ENCODE measurements around the gene TUB.

Gene TUB

DNA sequence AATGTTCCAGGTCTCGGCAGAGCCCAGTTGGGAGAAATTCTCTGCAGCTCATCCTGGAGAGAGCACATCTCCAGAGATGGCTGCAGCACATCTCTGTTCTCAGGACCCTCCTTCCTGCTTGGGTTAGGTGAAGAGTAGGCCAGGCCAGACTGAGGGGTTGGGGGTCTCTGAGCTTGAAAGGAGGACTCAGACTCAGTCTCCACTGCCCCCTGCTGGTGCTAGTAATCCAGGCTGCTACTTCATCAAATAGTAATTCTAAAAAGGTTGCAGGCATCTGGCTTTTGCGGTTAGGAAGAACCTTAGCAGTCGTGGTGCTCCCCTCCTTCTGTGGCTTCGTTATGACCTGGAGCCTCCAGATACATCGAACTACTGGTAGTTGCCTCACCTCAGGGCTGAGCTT, 9.7 kb downstream of the TUB start:
- no peak overlapping the region for H3K9ac ChIP-seq (ENCODE audit: low read depth in 1 of 2, low read length in 2 of 2)
- no peaks in the 10 kb centered on the region for H3K27me3 ChIP-seq (ENCODE audit: control insufficient read depth in 2 of 2, insufficient read depth in 2 of 2, low read length in 2 of 2)
- no peaks in the 10 kb centered on the region for H3K36me3 ChIP-seq (ENCODE audit: control insufficient read depth in 2 of 2, insufficient read depth in 2 of 2, low read length in 2 of 2)
- H3K9me3 ChIP-seq (ENCODE audit: control insufficient read depth in 2 of 2, low read length in 2 of 2), result no peaks in the 10 kb centered on the region
- peaks cover 0 to 16% of the 10 kb centered on the region in 2 donors for H3K4me1 ChIP-seq (ENCODE audit: control insufficient read depth in 2 of 2, insufficient read depth in 2 of 2, low read length in 2 of 2)
- H3K27ac ChIP-seq (ENCODE audit: low read depth in 2 of 2, low read length in 2 of 2), result no peak overlapping the region
- no peak overlapping the region for H3K4me3 ChIP-seq (ENCODE audit: low read length in 2 of 2)

DNA sequence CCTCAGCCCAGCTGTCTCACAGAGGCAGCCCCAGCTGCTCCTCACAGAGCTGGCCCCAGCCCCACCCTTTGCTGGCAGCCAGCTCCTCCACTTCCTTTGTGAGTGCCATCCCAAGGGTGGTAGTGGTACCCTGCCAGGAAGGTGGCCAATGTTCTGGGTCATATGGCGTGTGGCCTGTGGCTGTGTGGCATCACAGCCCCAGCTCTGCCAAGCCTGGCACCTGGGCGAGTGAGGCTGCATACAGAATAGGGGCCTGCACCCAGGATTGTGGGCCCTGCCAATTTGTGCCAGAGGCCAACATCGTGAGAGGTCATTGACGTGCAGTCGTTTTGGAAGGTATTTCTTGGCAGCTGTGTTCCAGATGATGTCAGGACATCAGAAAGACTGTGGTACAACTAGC, 10.7 kb downstream of the TUB start:
- no peak overlapping the region for H3K27ac ChIP-seq (ENCODE audit: low read depth in 2 of 2, low read length in 2 of 2)
- H3K9ac ChIP-seq (ENCODE audit: low read depth in 1 of 2, low read length in 2 of 2), result no peak overlapping the region
- H3K36me3 ChIP-seq (ENCODE audit: control insufficient read depth in 2 of 2, insufficient read depth in 2 of 2, low read length in 2 of 2), result no peaks in the 10 kb centered on the region
- H3K9me3 ChIP-seq (ENCODE audit: control insufficient read depth in 2 of 2, low read length in 2 of 2), result no peaks in the 10 kb centered on the region
- H3K4me1 ChIP-seq (ENCODE audit: control insufficient read depth in 2 of 2, insufficient read depth in 2 of 2, low read length in 2 of 2), result peaks cover 0 to 16% of the 10 kb centered on the region in 2 donors
- H3K27me3 ChIP-seq (ENCODE audit: control insufficient read depth in 2 of 2, insufficient read depth in 2 of 2, low read length in 2 of 2), result no peaks in the 10 kb centered on the region
- H3K4me3 ChIP-seq (ENCODE audit: low read length in 2 of 2), result no peak overlapping the region

DNA sequence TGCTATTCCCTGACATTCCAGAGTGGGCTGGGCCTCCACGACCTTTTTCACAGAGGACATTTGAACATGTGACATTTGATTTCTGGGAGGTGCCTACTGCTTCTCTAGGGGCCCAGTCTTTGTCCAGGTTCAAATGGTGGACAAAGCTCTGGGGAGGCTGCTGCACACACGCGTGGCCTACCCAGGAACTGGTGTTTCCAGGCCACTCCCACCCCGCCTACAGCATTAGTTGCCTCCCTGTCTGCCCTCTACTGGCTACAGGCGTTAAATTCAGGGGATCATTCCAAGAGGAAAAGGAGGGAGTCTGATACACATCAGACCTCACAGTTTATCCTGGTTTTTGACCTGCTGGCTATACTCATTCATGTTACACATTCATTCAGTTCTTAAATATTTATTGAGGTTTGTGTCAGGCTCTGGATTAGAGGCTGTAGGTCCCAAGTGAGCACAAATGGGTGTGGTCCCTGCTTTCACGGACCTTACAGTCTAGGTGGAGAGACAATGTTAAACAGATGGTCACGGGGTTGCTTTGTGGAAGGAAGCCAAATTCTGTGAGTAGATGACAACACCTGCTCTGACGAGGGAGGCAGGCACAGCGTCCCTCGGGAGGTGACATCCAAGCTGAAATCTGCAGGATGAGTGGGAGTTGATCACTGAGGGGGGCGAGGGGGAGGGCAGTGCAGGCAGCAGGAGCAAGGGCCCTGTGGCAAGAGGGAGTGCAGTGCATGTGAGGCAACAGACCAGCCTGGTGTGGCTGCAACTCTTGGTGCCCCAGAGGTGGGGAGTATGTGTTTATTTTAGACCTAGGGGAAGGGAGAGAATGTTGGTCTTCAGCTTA, 11.8 kb downstream of the TUB start:
- Histone ChIP-seq H3K9me3 (ENCODE audit: control insufficient read depth in 2 of 2, low read length in 2 of 2) (no peaks in the 10 kb centered on the region), H3K27ac (ENCODE audit: low read depth in 2 of 2, low read length in 2 of 2) (no peak overlapping the region), H3K36me3 (ENCODE audit: control insufficient read depth in 2 of 2, insufficient read depth in 2 of 2, low read length in 2 of 2) (no peaks in the 10 kb centered on the region), H3K9ac (ENCODE audit: low read depth in 1 of 2, low read length in 2 of 2) (no peak overlapping the region), H3K27me3 (ENCODE audit: control insufficient read depth in 2 of 2, insufficient read depth in 2 of 2, low read length in 2 of 2) (no peaks in the 10 kb centered on the region), H3K4me3 (ENCODE audit: low read length in 2 of 2) (no peak overlapping the region), H3K4me1 (ENCODE audit: control insufficient read depth in 2 of 2, insufficient read depth in 2 of 2, low read length in 2 of 2) (peaks cover 0 to 16% of the 10 kb centered on the region in 2 donors)

DNA sequence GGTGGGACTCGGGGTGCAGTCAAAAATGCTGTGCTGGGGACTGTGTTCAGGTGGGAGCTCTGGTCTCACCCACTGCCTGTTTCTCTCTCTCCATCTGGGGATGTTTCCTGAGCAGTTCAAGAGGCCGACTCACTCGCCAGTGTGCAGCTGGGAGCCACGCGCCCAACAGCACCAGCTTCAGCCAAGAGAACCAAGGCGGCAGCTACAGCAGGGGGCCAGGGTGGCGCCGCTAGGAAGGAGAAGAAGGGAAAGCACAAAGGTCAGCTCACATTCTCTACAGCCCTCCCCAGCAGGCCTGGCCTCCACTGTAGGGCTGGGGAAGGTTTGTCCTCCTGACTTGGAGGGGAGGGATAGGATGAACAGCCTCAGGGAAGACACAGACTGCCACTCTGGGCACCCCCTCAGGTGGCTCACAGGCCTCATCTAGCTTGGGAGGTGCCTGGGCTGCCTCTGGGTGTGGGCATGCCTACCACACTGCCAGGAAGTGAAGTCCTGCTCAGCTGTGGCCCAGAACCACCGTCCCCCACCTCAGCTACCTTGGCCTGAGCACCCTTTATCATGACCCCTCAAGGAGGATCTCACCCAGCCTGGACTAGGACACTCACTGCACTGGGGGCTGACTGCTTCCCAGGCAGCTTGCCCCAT, 13.0 kb downstream of the TUB start:
- Histone ChIP-seq H3K9me3 (ENCODE audit: control insufficient read depth in 2 of 2, low read length in 2 of 2) (no peaks in the 10 kb centered on the region), H3K4me3 (ENCODE audit: low read length in 2 of 2) (no peak overlapping the region), H3K27ac (ENCODE audit: low read depth in 2 of 2, low read length in 2 of 2) (no peak overlapping the region), H3K36me3 (ENCODE audit: control insufficient read depth in 2 of 2, insufficient read depth in 2 of 2, low read length in 2 of 2) (no peaks in the 10 kb centered on the region), H3K27me3 (ENCODE audit: control insufficient read depth in 2 of 2, insufficient read depth in 2 of 2, low read length in 2 of 2) (no peaks in the 10 kb centered on the region), H3K9ac (ENCODE audit: low read depth in 1 of 2, low read length in 2 of 2) (no peak overlapping the region), H3K4me1 (ENCODE audit: control insufficient read depth in 2 of 2, insufficient read depth in 2 of 2, low read length in 2 of 2) (peaks cover 0 to 16% of the 10 kb centered on the region in 2 donors)

DNA sequence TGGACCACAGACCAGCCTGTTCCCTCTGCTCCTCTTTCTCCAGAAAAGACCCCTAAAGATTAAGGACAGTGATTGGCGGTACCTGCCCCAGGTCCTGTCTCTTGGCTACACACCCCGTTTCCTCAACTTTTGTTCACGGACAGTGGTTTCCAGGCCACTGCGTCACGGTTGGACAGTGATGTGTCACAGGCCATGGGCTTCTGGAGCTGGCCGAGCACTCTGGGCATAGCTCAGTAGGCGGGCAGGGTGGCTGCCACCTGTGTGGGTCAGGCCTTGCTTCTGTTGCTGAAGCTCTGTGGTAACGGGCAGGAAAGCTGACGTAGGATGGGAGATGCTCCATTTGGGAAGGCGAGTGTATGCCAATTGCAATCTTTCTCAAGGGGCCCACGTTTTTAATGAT, 13.6 kb downstream of the TUB start:
- H3K36me3 ChIP-seq (ENCODE audit: control insufficient read depth in 2 of 2, insufficient read depth in 2 of 2, low read length in 2 of 2), result no peaks in the 10 kb centered on the region
- H3K27ac ChIP-seq (ENCODE audit: low read depth in 2 of 2, low read length in 2 of 2), result no peak overlapping the region
- H3K9ac ChIP-seq (ENCODE audit: low read depth in 1 of 2, low read length in 2 of 2), result no peak overlapping the region
- H3K4me1 ChIP-seq (ENCODE audit: control insufficient read depth in 2 of 2, insufficient read depth in 2 of 2, low read length in 2 of 2), result peaks cover 0 to 16% of the 10 kb centered on the region in 2 donors
- H3K4me3 ChIP-seq (ENCODE audit: low read length in 2 of 2), result no peak overlapping the region
- H3K27me3 ChIP-seq (ENCODE audit: control insufficient read depth in 2 of 2, insufficient read depth in 2 of 2, low read length in 2 of 2), result no peaks in the 10 kb centered on the region
- no peaks in the 10 kb centered on the region for H3K9me3 ChIP-seq (ENCODE audit: control insufficient read depth in 2 of 2, low read length in 2 of 2)

DNA sequence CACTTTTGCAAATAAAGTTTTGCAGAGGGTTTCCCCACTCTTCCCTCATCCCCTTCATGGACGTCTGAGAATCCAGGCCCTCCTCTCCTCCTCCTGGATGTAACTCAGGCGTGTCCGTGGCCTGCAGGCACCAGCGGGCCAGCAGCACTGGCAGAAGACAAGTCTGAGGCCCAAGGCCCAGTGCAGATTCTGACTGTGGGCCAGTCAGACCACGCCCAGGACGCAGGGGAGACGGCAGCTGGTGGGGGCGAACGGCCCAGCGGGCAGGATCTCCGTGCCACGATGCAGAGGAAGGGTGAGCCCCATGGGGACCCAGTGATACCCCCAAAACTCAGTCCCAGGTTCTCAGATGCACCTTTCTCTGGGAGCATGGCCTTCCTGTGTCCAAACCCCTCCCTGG, 14.4 kb downstream of the TUB start:
- Histone ChIP-seq H3K27ac (ENCODE audit: low read depth in 2 of 2, low read length in 2 of 2) (no peak overlapping the region), H3K27me3 (ENCODE audit: control insufficient read depth in 2 of 2, insufficient read depth in 2 of 2, low read length in 2 of 2) (no peaks in the 10 kb centered on the region), H3K4me3 (ENCODE audit: low read length in 2 of 2) (no peak overlapping the region), H3K9ac (ENCODE audit: low read depth in 1 of 2, low read length in 2 of 2) (no peak overlapping the region), H3K9me3 (ENCODE audit: control insufficient read depth in 2 of 2, low read length in 2 of 2) (no peaks in the 10 kb centered on the region), H3K36me3 (ENCODE audit: control insufficient read depth in 2 of 2, insufficient read depth in 2 of 2, low read length in 2 of 2) (no peaks in the 10 kb centered on the region), H3K4me1 (ENCODE audit: control insufficient read depth in 2 of 2, insufficient read depth in 2 of 2, low read length in 2 of 2) (peaks cover 0 to 16% of the 10 kb centered on the region in 2 donors)

DNA sequence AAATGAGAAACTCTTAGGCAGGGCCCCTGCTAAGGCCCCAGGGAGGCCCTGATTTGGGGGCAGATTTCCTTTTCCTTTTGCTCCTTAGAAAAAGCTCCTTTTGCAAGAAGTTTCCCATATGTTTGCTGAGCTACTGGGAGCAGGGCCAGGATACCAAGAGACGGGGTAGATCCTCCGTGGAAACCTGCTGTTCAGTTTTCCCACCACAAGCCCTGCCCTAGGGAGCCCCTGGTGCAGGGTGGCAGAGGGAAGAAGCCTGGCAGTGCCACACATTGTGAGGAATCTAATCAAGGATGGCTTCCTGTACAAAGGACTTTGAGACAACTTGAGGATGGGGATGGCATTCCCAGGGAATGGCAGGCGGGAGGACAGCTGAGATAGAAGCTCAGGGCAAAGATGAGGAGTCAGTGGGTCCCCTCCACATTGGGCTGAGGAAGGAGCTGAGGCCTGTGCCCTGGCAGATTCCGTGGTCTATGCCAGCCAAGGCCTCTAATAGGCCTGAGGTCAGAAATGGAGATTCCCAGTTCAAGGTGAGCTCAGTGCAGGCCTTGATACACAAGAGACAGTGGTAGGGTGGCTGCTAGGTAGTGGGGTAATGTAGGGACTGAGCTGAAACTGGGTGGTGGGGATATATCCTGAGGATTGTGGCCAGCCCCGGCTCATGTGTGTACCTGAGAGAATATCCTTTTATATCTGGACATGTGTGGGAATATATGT, 15.0 kb downstream of the TUB start:
- Histone ChIP-seq H3K4me1 (ENCODE audit: control insufficient read depth in 2 of 2, insufficient read depth in 2 of 2, low read length in 2 of 2) (peaks cover 0 to 16% of the 10 kb centered on the region in 2 donors), H3K9ac (ENCODE audit: low read depth in 1 of 2, low read length in 2 of 2) (no peak overlapping the region), H3K9me3 (ENCODE audit: control insufficient read depth in 2 of 2, low read length in 2 of 2) (no peaks in the 10 kb centered on the region), H3K36me3 (ENCODE audit: control insufficient read depth in 2 of 2, insufficient read depth in 2 of 2, low read length in 2 of 2) (no peaks in the 10 kb centered on the region), H3K4me3 (ENCODE audit: low read length in 2 of 2) (no peak overlapping the region), H3K27me3 (ENCODE audit: control insufficient read depth in 2 of 2, insufficient read depth in 2 of 2, low read length in 2 of 2) (no peaks in the 10 kb centered on the region), H3K27ac (ENCODE audit: low read depth in 2 of 2, low read length in 2 of 2) (no peak overlapping the region)

DNA sequence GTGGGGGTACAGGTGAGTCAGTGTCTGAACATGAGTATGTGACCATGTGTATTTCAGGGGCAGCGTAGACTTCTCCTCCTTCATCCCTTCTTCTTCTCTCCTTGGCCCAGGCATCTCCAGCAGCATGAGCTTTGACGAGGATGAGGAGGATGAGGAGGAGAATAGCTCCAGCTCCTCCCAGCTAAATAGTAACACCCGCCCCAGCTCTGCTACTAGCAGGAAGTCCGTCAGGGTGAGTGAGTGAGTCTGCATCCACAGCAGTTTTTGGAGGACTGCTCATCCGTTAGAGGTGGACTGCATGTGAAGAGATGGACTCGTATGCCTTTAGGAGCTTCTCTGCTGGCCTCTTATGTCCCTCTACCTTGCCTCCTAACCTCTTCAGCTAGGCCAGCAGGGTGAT, 15.6 kb downstream of the TUB start:
- no peak overlapping the region for H3K9ac ChIP-seq (ENCODE audit: low read depth in 1 of 2, low read length in 2 of 2)

DNA sequence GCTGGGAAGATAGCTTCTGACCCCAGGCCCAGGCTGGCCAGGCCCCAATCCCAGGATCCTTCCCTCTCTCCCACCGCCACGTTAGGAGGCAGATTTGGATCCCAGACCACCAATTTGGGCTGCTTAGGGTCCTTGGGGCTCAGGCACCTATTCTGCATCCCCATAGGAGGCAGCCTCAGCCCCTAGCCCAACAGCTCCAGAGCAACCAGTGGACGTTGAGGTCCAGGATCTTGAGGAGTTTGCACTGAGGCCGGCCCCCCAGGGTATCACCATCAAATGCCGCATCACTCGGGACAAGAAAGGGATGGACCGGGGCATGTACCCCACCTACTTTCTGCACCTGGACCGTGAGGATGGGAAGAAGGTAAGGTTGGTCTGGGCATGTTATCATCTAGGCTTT, 16.1 kb downstream of the TUB start:
- no peaks in the 10 kb centered on the region for H3K9me3 ChIP-seq (ENCODE audit: control insufficient read depth in 2 of 2, low read length in 2 of 2)
- no peak overlapping the region for H3K9ac ChIP-seq (ENCODE audit: low read depth in 1 of 2, low read length in 2 of 2)
- no peak overlapping the region for H3K27ac ChIP-seq (ENCODE audit: low read depth in 2 of 2, low read length in 2 of 2)
- peaks cover 0 to 16% of the 10 kb centered on the region in 2 donors for H3K4me1 ChIP-seq (ENCODE audit: control insufficient read depth in 2 of 2, insufficient read depth in 2 of 2, low read length in 2 of 2)
- no peaks in the 10 kb centered on the region for H3K36me3 ChIP-seq (ENCODE audit: control insufficient read depth in 2 of 2, insufficient read depth in 2 of 2, low read length in 2 of 2)
- H3K4me3 ChIP-seq (ENCODE audit: low read length in 2 of 2), result no peak overlapping the region
- no peaks in the 10 kb centered on the region for H3K27me3 ChIP-seq (ENCODE audit: control insufficient read depth in 2 of 2, insufficient read depth in 2 of 2, low read length in 2 of 2)

More for the DNA sequence above, 15.6 kb downstream of the TUB start:
- H3K4me3 ChIP-seq (ENCODE audit: low read length in 2 of 2), result no peak overlapping the region
- H3K9me3 ChIP-seq (ENCODE audit: control insufficient read depth in 2 of 2, low read length in 2 of 2), result no peaks in the 10 kb centered on the region
- H3K4me1 ChIP-seq (ENCODE audit: control insufficient read depth in 2 of 2, insufficient read depth in 2 of 2, low read length in 2 of 2), result peaks cover 0 to 16% of the 10 kb centered on the region in 2 donors
- H3K27ac ChIP-seq (ENCODE audit: low read depth in 2 of 2, low read length in 2 of 2), result no peak overlapping the region
- H3K27me3 ChIP-seq (ENCODE audit: control insufficient read depth in 2 of 2, insufficient read depth in 2 of 2, low read length in 2 of 2), result no peaks in the 10 kb centered on the region
- no peaks in the 10 kb centered on the region for H3K36me3 ChIP-seq (ENCODE audit: control insufficient read depth in 2 of 2, insufficient read depth in 2 of 2, low read length in 2 of 2)

DNA sequence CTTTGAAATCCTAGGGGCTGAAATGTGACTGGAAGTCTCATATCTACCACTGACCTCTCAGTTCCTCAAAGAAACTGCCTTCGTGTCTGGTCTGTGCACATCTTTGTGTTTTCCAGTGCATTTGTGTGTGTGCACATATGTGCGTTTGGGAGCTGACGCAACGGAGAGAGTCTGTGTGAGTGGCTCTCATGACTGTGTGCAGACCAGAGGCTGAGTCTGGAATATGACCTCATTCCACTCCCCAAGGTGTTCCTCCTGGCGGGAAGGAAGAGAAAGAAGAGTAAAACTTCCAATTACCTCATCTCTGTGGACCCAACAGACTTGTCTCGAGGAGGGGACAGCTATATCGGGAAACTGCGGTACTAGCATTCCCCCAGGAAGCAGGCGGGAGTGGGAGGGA, 16.5 kb downstream of the TUB start:
- H3K4me1 ChIP-seq (ENCODE audit: control insufficient read depth in 2 of 2, insufficient read depth in 2 of 2, low read length in 2 of 2), result peaks cover 0 to 16% of the 10 kb centered on the region in 2 donors
- H3K36me3 ChIP-seq (ENCODE audit: control insufficient read depth in 2 of 2, insufficient read depth in 2 of 2, low read length in 2 of 2), result no peaks in the 10 kb centered on the region
- H3K27me3 ChIP-seq (ENCODE audit: control insufficient read depth in 2 of 2, insufficient read depth in 2 of 2, low read length in 2 of 2), result no peaks in the 10 kb centered on the region
- no peak overlapping the region for H3K4me3 ChIP-seq (ENCODE audit: low read length in 2 of 2)
- no peak overlapping the region for H3K27ac ChIP-seq (ENCODE audit: low read depth in 2 of 2, low read length in 2 of 2)
- no peak overlapping the region for H3K9ac ChIP-seq (ENCODE audit: low read depth in 1 of 2, low read length in 2 of 2)
- H3K9me3 ChIP-seq (ENCODE audit: control insufficient read depth in 2 of 2, low read length in 2 of 2), result no peaks in the 10 kb centered on the region

Measured in mucosa of rectum (tissue), 2 donors.